Measurements from ENCODE around the gene KDM8. TPM values are rescaled to one million over a fixed set of nuclear protein-coding genes. Genes with fewer than 3 reads are reported as not detected.

The KDM8 gene
- total RNA-seq, 1 donor from 2014 or later, result 6.1 TPM

- intact Hi-C loops (cut with DNase I), result loop anchor here (10.0 kb wide), 1 partner anchor 128 kb away; no protein-coding TSS in a partner anchor
- no peaks in the 10 kb centered on the region for H3K9me3 ChIP-seq
- DNase-seq (no peak), ATAC-seq (no peak)
- H3K4me1 ChIP-seq, result peaks cover 63% of the 10 kb centered on the region
- TF ChIP-seq CTCF (IDR thresholded peaks at IDR 0.05), result no peak
- H3K27me3 ChIP-seq, result no peaks in the 10 kb centered on the region
- H3K36me3 ChIP-seq, result peaks cover 10% of the 10 kb centered on the region
- H3K4me3 ChIP-seq, result no peak overlapping the region
- peak overlapping the region; percentile 73 for H3K27ac ChIP-seq
Observed at GRCh38 chr16:27236635-27237218, 33.4 kb downstream of the KDM8 start.

GRCh38 chr16:27237219-27238015, 34.1 kb downstream of the KDM8 start:
- intact Hi-C loops (cut with DNase I), result loop anchor here (10.0 kb wide), 1 partner anchor 127 kb away; no protein-coding TSS in a partner anchor

GRCh38 chr16:27238016-27238587, 34.8 kb downstream of the KDM8 start:
- H3K27ac ChIP-seq, result peak overlapping the region; percentile 73
- intact Hi-C loops (cut with DNase I), result loop anchor here (10.0 kb wide), 1 partner anchor 127 kb away; no protein-coding TSS in a partner anchor
- DNase-seq, result peak; percentile 74

More at GRCh38 chr16:27237219-27238015, 34.1 kb downstream of the KDM8 start:
- H3K36me3 ChIP-seq, result peaks cover 6% of the 10 kb centered on the region
- TF ChIP-seq CTCF (IDR thresholded peaks at IDR 0.05), result no peak
- DNase-seq (peak; percentile 68), ATAC-seq (peak; percentile 38)
- H3K9me3 ChIP-seq, result no peaks in the 10 kb centered on the region
- peaks cover 68% of the 10 kb centered on the region for H3K4me1 ChIP-seq
- no peak overlapping the region for H3K4me3 ChIP-seq
- H3K27ac ChIP-seq, result peak overlapping the region; percentile 73
- no peaks in the 10 kb centered on the region for H3K27me3 ChIP-seq

GRCh38 chr16:27238591-27238990, 35.3 kb downstream of the KDM8 start:
- Histone ChIP-seq H3K9me3 (no peaks in the 10 kb centered on the region), H3K36me3 (no peaks in the 10 kb centered on the region), H3K27me3 (no peaks in the 10 kb centered on the region), H3K27ac (peak overlapping the region; percentile 73), H3K4me3 (no peak overlapping the region), H3K4me1 (peaks cover 80% of the 10 kb centered on the region)
- DNase-seq (peak; percentile 31), ATAC-seq (no peak)
- TF ChIP-seq CTCF (IDR thresholded peaks at IDR 0.05), result no peak
- intact Hi-C loops (cut with DNase I), result loop anchor here (10.0 kb wide), 1 partner anchor 126 kb away; no protein-coding TSS in a partner anchor

More at GRCh38 chr16:27238016-27238587, 34.8 kb downstream of the KDM8 start:
- H3K27me3 ChIP-seq, result no peaks in the 10 kb centered on the region
- H3K4me3 ChIP-seq, result no peak overlapping the region
- no peaks in the 10 kb centered on the region for H3K36me3 ChIP-seq
- no peak for TF ChIP-seq CTCF (IDR thresholded peaks at IDR 0.05)
- peak; percentile 18 for ATAC-seq
- peaks cover 75% of the 10 kb centered on the region for H3K4me1 ChIP-seq
- no peaks in the 10 kb centered on the region for H3K9me3 ChIP-seq

- Histone ChIP-seq H3K36me3 (no peaks in the 10 kb centered on the region), H3K4me1 (peaks cover 84% of the 10 kb centered on the region), H3K9me3 (no peaks in the 10 kb centered on the region), H3K27me3 (no peaks in the 10 kb centered on the region), H3K27ac (peak overlapping the region; percentile 73), H3K4me3 (no peak overlapping the region)
- intact Hi-C loops (cut with DNase I), result loop anchor here (10.0 kb wide), 1 partner anchor 126 kb away; no protein-coding TSS in a partner anchor
- no peak for ATAC-seq
- peak; percentile 33 for DNase-seq
- TF ChIP-seq CTCF (IDR thresholded peaks at IDR 0.05), result no peak
Observed at GRCh38 chr16:27239026-27239425, 35.7 kb downstream of the KDM8 start.

Measured in upper lobe of right lung (tissue), 1 donor.